Neural progenitor cell (in vitro differentiated cells): Measurements from ENCODE around the gene CUL1.

Experiments
- EZH2 ChIP-seq: fragments of 200-600 bp; sonication (generic); IDR thresholded peaks from 2 replicates; pipeline ENCODE4 v1.6.1; 2017; ENCODE audit warnings: antibody characterized with exemption, mild to moderate bottlenecking, moderate library complexity
- EZH2phosphoT487 ChIP-seq: fragments of 200-600 bp; sonication (generic); IDR thresholded peaks from 2 replicates; pipeline ENCODE4 v1.6.1; 2017; ENCODE audit warnings: antibody characterized with exemption
- TF ChIP-seq, protein P1 (sequence below): fragments of 200-600 bp; sonication (generic); IDR thresholded peaks from 2 replicates; pipeline ENCODE4 v1.5.1; 2017; ENCODE audit warnings: antibody characterized with exemption, mild to moderate bottlenecking

DNA sequence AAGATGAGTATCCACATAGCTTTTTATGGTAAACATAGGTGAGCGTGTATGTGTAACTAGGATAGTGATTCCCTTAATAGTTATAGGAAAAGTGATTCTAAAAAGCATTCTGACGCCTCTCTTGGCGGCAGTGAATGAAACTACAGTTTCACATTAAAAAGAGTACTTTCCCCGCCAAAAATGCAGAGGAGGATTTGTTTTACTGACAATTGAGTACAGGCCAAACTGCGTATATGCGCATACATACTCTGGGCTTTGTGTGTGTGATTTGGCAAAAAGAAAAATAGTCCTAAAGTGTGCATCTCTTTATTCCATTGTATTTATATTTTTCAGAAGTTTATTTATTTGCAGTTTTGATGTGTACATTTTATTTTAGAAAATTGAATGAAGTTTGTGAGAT lies 10.3 kb downstream of the CUL1 start:
- TF ChIP-seq, protein P1, sequence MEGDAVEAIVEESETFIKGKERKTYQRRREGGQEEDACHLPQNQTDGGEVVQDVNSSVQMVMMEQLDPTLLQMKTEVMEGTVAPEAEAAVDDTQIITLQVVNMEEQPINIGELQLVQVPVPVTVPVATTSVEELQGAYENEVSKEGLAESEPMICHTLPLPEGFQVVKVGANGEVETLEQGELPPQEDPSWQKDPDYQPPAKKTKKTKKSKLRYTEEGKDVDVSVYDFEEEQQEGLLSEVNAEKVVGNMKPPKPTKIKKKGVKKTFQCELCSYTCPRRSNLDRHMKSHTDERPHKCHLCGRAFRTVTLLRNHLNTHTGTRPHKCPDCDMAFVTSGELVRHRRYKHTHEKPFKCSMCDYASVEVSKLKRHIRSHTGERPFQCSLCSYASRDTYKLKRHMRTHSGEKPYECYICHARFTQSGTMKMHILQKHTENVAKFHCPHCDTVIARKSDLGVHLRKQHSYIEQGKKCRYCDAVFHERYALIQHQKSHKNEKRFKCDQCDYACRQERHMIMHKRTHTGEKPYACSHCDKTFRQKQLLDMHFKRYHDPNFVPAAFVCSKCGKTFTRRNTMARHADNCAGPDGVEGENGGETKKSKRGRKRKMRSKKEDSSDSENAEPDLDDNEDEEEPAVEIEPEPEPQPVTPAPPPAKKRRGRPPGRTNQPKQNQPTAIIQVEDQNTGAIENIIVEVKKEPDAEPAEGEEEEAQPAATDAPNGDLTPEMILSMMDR: no peak
- TF ChIP-seq EZH2 (no peak), EZH2phosphoT487 (no peak)
